HepG2 (cell line): ENCODE results near the gene NFKB2. TPM values are rescaled to one million over a fixed set of nuclear protein-coding genes. Genes with fewer than 3 reads are reported as not detected.
A peak's percentile ranks its signal among the peaks of the same experiment; 100 is the strongest.

Experiments used
- ATAC-seq: fragments of 200-7000 bp; cut with Tn5 transposase; 3 replicates; pipeline ENCODE4 v1.9.1; 2020; ENCODE audit warnings: mild to moderate bottlenecking, moderate library complexity
- BruUV-seq: library from RNA; stranded (reverse); fragments of 400-500 nt; replicated peaks from 2 replicates; lab custom pipeline; 2021; lab: Mats Ljungman, UMichigan
- CTCF ChIA-PET: fragments of 300-600 bp; formaldehyde crosslinking; extraction: SDS; loops from one replicate; lab custom pipeline; 2021; ENCODE audit warnings: low total read pairs, inconsistent platforms, low intra/inter-chr PET ratio; lab: Yijun Ruan, JAX
- POLR2A ChIA-PET: fragments of 350-600 bp; sonication (Branson Sonifier 250); formaldehyde crosslinking; loops from one replicate; lab custom pipeline; 2020; ENCODE audit warnings: antibody characterized with exemption, inconsistent platforms; lab: Yijun Ruan, JAX
- DNase-seq: peaks from one replicate; pipeline ENCODE4 v3.0.0-alpha.2; 2015; ENCODE audit warnings: low spot score
- FAIRE-seq: peaks from 3 replicates; lab custom pipeline; 2011; peaks lifted over from hg19 to GRCh38; lab: Jason Lieb, UNC
- H2AFZ ChIP-seq: one replicate; pipeline ENCODE4 v1.6.1; 2011; ENCODE audit warnings: low read length, inconsistent platforms
- H3K27ac ChIP-seq: fragments of 300-600 bp; 3 replicates; pipeline ENCODE4 v1.8.0; 2011; ENCODE audit warnings: mixed run types, mild to moderate bottlenecking, mixed read lengths, low read length, inconsistent platforms; ENCODE audit not compliant: insufficient read depth; ENCODE audit errors: extremely low read length
- H3K27me3 ChIP-seq, 2 experiments: fragments of 200-600 bp in 1 of 2; 2 replicates in 1 of 2; 3 replicates in 1 of 2; pipeline versions ENCODE4 v1.6.0 to v1.8.0; 2011; ENCODE audit warnings: low read length in 2 of 2, mild to moderate bottlenecking in 2 of 2, moderate library complexity in 2 of 2, inconsistent platforms in 1 of 2; ENCODE audit not compliant: insufficient read depth in 2 of 2, control insufficient read depth in 1 of 2
- H3K36me3 ChIP-seq, 2 experiments: fragments of 200-600 bp in 1 of 2; replicated peaks in 1 of 2; 2 replicates in 1 of 2; 3 replicates in 1 of 2; pipeline versions ENCODE4 v1.5.1 to v1.8.0; 2011; ENCODE audit warnings: low read length in 2 of 2, inconsistent platforms in 1 of 2; ENCODE audit not compliant: insufficient read depth in 2 of 2, control insufficient read depth in 1 of 2
- H3K4me1 ChIP-seq: 2 replicates; pipeline ENCODE4 v1.5.1; 2012; ENCODE audit warnings: low read length, inconsistent platforms; ENCODE audit not compliant: insufficient read depth
- H3K4me2 ChIP-seq: 2 replicates; pipeline ENCODE4 v1.6.0; 2011; ENCODE audit warnings: low read depth, low read length, inconsistent platforms
- H3K4me3 ChIP-seq, 3 experiments: fragments of 200-600 bp in 1 of 3; sonication (generic), shearing (Covaris generic) in 1 of 3; replicated peaks in 1 of 3; 2 replicates each; pipeline ENCODE4 v1.5.1; 2011 to 2016; ENCODE audit warnings: low read length in 3 of 3, inconsistent platforms in 2 of 3, low read depth in 2 of 3, mild to moderate bottlenecking in 2 of 3, control low read depth in 1 of 3, mixed read lengths in 1 of 3; ENCODE audit not compliant: insufficient read depth in 1 of 3
- H3K79me2 ChIP-seq: one replicate; pipeline ENCODE4 v1.6.1; 2011; ENCODE audit warnings: low read length, inconsistent platforms; ENCODE audit not compliant: insufficient read depth
- H3K9ac ChIP-seq: 2 replicates; pipeline ENCODE4 v1.6.0; 2011; ENCODE audit warnings: mild to moderate bottlenecking, low read depth, low read length, inconsistent platforms; ENCODE audit not compliant: insufficient read depth
- H3K9me3 ChIP-seq: 2 replicates; pipeline ENCODE4 v1.5.1; 2012; ENCODE audit warnings: mild to moderate bottlenecking, low read length
- H4K20me1 ChIP-seq: 2 replicates; pipeline ENCODE4 v1.6.0; 2011; ENCODE audit warnings: inconsistent platforms, mild to moderate bottlenecking, low read length, moderate library complexity; ENCODE audit not compliant: insufficient read depth
- MXI1 ChIP-seq: IDR thresholded peaks from 3 replicates; pipeline ENCODE4 v1.6.1; 2012; ENCODE audit warnings: low read depth, low read length, inconsistent platforms, borderline replicate concordance
- NCOA2 ChIP-seq: sonication (generic); formaldehyde crosslinking; IDR thresholded peaks from 2 replicates; pipeline ENCODE4 v1.8.0; 2022; ENCODE audit warnings: inconsistent platforms
- PAWR ChIP-seq: sonication (generic); formaldehyde crosslinking; IDR thresholded peaks from 2 replicates; pipeline ENCODE4 v1.4.0; 2020; ENCODE audit warnings: missing genetic modification reagents, mild to moderate bottlenecking, borderline replicate concordance
- RFX1 ChIP-seq: fragments of 450-650 bp; IDR thresholded peaks from 2 replicates; pipeline ENCODE4 v1.6.1; 2017
- RFX3 ChIP-seq: IDR thresholded peaks from 2 replicates; pipeline ENCODE4 v1.6.1; 2016; ENCODE audit warnings: missing biosample characterization, missing genetic modification reagents
- ZBTB21 ChIP-seq: sonication (generic); formaldehyde crosslinking; IDR thresholded peaks from 2 replicates; pipeline ENCODE4 v1.4.0; 2020; ENCODE audit warnings: missing genetic modification reagents
- ZFP36L1 ChIP-seq: sonication (generic); formaldehyde crosslinking; IDR thresholded peaks from 2 replicates; pipeline ENCODE4 v1.8.0; 2022; ENCODE audit warnings: mild to moderate bottlenecking, missing genetic modification reagents, moderate library complexity
- ZNF562 ChIP-seq: sonication (generic); formaldehyde crosslinking; IDR thresholded peaks from 2 replicates; pipeline ENCODE4 v1.8.0; 2022; ENCODE audit warnings: missing genetic modification reagents, borderline replicate concordance
- WGBS: methylation state at CpG from one replicate; pipeline ENCODE4 v1.1.6; 2017; ENCODE audit warnings: low lambda C conversion rate; 5-methylcytosine and 5-hydroxymethylcytosine counted together
- in situ Hi-C: cut with HindIII; loops from 2 replicates; pipeline ENCODE4 v1.10.0; 2017; ENCODE audit warnings: low pct_unique_long_range_greater_than_20kb; ENCODE audit not compliant: extremely low pct_ligation_motif_present
- intact Hi-C: fragments of 100-400 bp; cut with micrococcal nuclease; formaldehyde crosslinking; loops from one replicate; pipeline ENCODE4 v1.10.0; 2022; ENCODE audit not compliant: unreplicated experiment
- polyA plus RNA-seq, 8 experiments: library from polyadenylated mRNA; depleted of rRNA in 3 of 8; stranded (reverse) in 7 of 8; unstranded in 1 of 8; fragments of >200 nt; fragmentation: Illumina TruSeq in 4 of 8; extraction: Trizol in 4 of 8; gene quantifications; 2 replicates each; pipeline versions ENCODE4 v1.2.1 to v1.2.3, GENCODE V29; 2011 to 2016; ENCODE audit warnings: low read depth in 4 of 8, missing spikeins in 1 of 8, mixed read lengths in 1 of 8; ENCODE audit not compliant: insufficient read depth in 1 of 8
- total RNA-seq, 5 experiments: library from RNA; depleted of rRNA; stranded (reverse); fragments of >200 nt; fragmentation: Illumina TruSeq; extraction: Trizol; gene quantifications; 2 replicates each; pipeline ENCODE4 v1.2.3, GENCODE V29; 2016; ENCODE audit warnings: low read depth in 1 of 5
- TF ChIP-seq, protein P1 (sequence below): sonication (generic); formaldehyde crosslinking; IDR thresholded peaks from 2 replicates; pipeline ENCODE4 v1.4.0; 2020; ENCODE audit warnings: mild to moderate bottlenecking, missing genetic modification reagents, borderline replicate concordance
- TF ChIP-seq, protein P2 (sequence below): sonication (generic); formaldehyde crosslinking; IDR thresholded peaks from 2 replicates; pipeline ENCODE4 v1.4.0; 2020; ENCODE audit warnings: missing genetic modification reagents, borderline replicate concordance
- TF ChIP-seq, protein P3 (sequence below): sonication (generic); formaldehyde crosslinking; IDR thresholded peaks from 2 replicates; pipeline ENCODE4 v1.5.0; 2020; ENCODE audit warnings: missing genetic modification reagents, mild to moderate bottlenecking, borderline replicate concordance

NFKB2 gene
- total and polyA plus RNA-seq, 2 of the 13 experiments (the other 11 are each of a cell fraction or from before 2014, with no cell fraction given), result 7.7 to 12.5 TPM

- Histone ChIP-seq H3K27me3 (peaks cover 20 to 77% of the 10 kb centered on the region in 2 experiments), H3K4me3 (no peak overlapping the region)
- no peak for ATAC-seq
Measured at GRCh38 chr10:102413053-102413705, 17.7 kb downstream of the NFKB2 start.

DNA sequence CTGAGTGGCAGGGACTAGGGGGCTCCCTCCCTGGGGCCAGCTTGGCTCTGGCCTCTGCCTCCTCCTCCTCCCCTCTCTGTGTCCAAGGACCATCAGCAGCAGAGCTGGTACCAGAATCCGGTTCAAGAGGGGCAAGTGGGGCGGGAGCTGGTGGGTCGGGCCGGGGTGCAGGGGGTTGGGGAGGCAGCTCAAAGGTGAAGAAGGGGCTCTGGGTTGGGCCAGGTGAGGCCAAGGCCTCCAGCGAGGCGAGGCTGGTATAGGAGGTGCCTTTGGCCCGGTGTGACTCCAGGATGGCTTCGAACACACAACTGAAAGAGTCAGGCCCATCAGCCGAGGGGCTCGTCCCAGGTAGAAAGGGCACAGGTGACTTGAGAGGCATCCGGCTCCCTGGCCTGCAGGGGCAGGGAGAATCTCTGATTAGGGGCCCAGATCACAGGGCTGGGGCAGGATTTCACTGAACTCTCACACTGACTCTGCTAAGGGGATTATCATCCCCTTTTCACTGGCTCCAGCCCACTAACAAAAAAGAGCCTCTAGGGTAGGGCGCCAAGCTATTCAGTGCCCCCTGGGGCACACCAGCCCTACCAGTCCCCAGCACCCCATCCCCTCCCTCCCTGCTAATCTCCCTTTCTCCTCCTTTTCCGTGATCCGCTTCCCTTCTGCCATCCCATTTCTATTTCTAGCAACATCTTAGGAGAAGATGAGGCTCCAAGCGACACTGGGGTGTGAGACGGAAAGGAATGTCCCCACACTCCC lies 18.5 kb downstream of the NFKB2 start:
- ATAC-seq, result no peak
- Histone ChIP-seq H3K27me3 (peaks cover 17 to 71% of the 10 kb centered on the region in 2 experiments), H4K20me1 (peaks cover 4% of the 10 kb centered on the region; the same call in 1 of the 2 replicates), H3K4me1 (peaks cover 25% of the 10 kb centered on the region), H3K4me2 (no peak overlapping the region), H3K4me3 (no peak overlapping the region), H3K36me3 (no peaks in the 10 kb centered on the region), H3K27ac (no peak overlapping the region), H3K9ac (no peak overlapping the region), H2AFZ (no peak overlapping the region), H3K79me2 (no peaks in the 10 kb centered on the region), H3K9me3 (no peaks in the 10 kb centered on the region)
- in situ Hi-C loops, result no loop called here
- 30% methylated on average over 9 of the region's 16 CpGs for WGBS
- no peak for FAIRE-seq
- CTCF ChIA-PET, result no interaction called here
- intact Hi-C loops, result no loop called here
- DNase-seq, result no peak
- BruUV-seq, result no TSS peak
- POLR2A ChIA-PET, result no interaction called here
- TF ChIP-seq ZNF562 (CRISPR knock-in tag), result no peak
- TF ChIP-seq, protein P1, sequence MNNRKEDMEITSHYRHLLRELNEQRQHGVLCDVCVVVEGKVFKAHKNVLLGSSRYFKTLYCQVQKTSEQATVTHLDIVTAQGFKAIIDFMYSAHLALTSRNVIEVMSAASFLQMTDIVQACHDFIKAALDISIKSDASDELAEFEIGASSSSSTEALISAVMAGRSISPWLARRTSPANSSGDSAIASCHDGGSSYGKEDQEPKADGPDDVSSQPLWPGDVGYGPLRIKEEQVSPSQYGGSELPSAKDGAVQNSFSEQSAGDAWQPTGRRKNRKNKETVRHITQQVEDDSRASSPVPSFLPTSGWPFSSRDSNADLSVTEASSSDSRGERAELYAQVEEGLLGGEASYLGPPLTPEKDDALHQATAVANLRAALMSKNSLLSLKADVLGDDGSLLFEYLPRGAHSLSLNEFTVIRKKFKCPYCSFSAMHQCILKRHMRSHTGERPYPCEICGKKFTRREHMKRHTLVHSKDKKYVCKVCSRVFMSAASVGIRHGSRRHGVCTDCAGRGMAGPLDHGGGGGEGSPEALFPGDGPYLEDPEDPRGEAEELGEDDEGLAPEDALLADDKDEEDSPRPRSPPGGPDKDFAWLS (CRISPR knock-in tag), result no peak
- no peak for TF ChIP-seq ZBTB21 (CRISPR knock-in tag)
- TF ChIP-seq ZFP36L1 (CRISPR knock-in tag), result no peak
- TF ChIP-seq, protein P2, sequence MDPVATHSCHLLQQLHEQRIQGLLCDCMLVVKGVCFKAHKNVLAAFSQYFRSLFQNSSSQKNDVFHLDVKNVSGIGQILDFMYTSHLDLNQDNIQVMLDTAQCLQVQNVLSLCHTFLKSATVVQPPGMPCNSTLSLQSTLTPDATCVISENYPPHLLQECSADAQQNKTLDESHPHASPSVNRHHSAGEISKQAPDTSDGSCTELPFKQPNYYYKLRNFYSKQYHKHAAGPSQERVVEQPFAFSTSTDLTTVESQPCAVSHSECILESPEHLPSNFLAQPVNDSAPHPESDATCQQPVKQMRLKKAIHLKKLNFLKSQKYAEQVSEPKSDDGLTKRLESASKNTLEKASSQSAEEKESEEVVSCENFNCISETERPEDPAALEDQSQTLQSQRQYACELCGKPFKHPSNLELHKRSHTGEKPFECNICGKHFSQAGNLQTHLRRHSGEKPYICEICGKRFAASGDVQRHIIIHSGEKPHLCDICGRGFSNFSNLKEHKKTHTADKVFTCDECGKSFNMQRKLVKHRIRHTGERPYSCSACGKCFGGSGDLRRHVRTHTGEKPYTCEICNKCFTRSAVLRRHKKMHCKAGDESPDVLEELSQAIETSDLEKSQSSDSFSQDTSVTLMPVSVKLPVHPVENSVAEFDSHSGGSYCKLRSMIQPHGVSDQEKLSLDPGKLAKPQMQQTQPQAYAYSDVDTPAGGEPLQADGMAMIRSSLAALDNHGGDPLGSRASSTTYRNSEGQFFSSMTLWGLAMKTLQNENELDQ, result no peak
- no peak for TF ChIP-seq PAWR

More at GRCh38 chr10:102413053-102413705, 17.7 kb downstream of the NFKB2 start:
- Histone ChIP-seq H3K4me2 (no peak overlapping the region), H4K20me1 (peaks cover 4% of the 10 kb centered on the region; the same call in 1 of the 2 replicates), H2AFZ (no peak overlapping the region), H3K36me3 (no peaks in the 10 kb centered on the region), H3K9ac (no peak overlapping the region), H3K4me1 (peaks cover 24% of the 10 kb centered on the region), H3K27ac (no peak overlapping the region), H3K79me2 (no peaks in the 10 kb centered on the region), H3K9me3 (no peaks in the 10 kb centered on the region)
- FAIRE-seq (no peak), DNase-seq (no peak)
- in situ Hi-C loops, result no loop called here
- BruUV-seq, result no TSS peak
- ChIA-PET CTCF (no interaction called here), POLR2A (no interaction called here)
- TF ChIP-seq RFX3 (CRISPR knock-in tag) (peak; percentile 69), MXI1 (peak; percentile 48; the same call in 1 of the 3 replicates), NCOA2 (CRISPR knock-in tag) (no peak), RFX1 (peak; percentile 73)
- TF ChIP-seq, protein P3, sequence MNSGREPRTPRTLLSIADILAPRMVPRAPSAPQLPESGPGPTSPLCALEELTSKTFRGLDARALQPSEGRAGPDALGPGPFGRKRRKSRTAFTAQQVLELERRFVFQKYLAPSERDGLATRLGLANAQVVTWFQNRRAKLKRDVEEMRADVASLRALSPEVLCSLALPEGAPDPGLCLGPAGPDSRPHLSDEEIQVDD (CRISPR knock-in tag), result no peak
- intact Hi-C loops, result no loop called here
- 8% methylated on average over 5 of the region's 5 CpGs for WGBS
